Measurements from ENCODE around the gene GFY. TPM values are rescaled to one million over a fixed set of nuclear protein-coding genes. Genes with fewer than 3 reads are reported as not detected.

GFY gene
- total RNA-seq, 4 donors from 2014 or later = not detected

DNA sequence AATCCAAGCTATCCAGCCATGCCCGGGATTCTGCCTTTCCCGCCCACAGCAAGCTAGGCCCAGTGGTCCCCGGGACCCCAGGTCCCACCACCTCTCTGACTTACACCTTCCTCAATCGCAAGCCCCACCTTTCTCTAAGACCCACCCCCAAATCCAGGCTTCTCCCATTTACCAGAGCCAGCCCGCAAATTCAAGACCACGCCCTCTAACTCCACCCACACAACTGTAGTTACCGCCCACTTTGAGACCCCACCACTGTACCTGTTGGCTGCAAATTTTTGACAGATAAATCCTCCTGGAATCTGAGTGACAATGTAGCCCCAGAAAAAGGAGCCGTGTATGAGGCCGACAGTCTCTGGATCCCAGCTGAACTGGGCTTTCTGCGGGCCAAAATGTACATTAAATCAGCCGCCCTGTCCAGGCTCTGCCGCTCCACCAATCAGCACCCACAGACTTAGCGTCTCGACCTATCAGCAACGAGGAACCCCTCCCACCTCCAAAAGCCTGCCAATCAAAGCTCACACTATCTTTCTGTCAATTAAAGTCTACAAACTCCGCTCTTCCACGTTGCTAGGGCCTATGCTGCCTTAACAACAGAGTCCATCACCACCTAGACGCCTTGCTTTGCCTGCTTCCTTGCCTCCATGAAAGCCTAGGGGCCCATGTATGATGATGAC, 9.9 kb downstream of the GFY start:
- no peaks in the 10 kb centered on the region for H3K36me3 ChIP-seq
- peaks cover 10 to 35% of the 10 kb centered on the region in 2 donors for H3K27me3 ChIP-seq
- no peak overlapping the region for H3K4me3 ChIP-seq
- TF ChIP-seq, protein P1, sequence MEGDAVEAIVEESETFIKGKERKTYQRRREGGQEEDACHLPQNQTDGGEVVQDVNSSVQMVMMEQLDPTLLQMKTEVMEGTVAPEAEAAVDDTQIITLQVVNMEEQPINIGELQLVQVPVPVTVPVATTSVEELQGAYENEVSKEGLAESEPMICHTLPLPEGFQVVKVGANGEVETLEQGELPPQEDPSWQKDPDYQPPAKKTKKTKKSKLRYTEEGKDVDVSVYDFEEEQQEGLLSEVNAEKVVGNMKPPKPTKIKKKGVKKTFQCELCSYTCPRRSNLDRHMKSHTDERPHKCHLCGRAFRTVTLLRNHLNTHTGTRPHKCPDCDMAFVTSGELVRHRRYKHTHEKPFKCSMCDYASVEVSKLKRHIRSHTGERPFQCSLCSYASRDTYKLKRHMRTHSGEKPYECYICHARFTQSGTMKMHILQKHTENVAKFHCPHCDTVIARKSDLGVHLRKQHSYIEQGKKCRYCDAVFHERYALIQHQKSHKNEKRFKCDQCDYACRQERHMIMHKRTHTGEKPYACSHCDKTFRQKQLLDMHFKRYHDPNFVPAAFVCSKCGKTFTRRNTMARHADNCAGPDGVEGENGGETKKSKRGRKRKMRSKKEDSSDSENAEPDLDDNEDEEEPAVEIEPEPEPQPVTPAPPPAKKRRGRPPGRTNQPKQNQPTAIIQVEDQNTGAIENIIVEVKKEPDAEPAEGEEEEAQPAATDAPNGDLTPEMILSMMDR (IDR thresholded peaks at IDR 0.05) = no peak
- H3K4me1 ChIP-seq = no peaks in the 10 kb centered on the region
- no peak overlapping the region for H3K27ac ChIP-seq
- no peak for DNase-seq
- intact Hi-C loops (cut with DNase I; ENCODE audit: low total_unique reads) = loop anchor here (10.0 kb wide), 1 partner anchor 210 kb away; no protein-coding TSS in a partner anchor
- H3K9me3 ChIP-seq = no peaks in the 10 kb centered on the region

DNA sequence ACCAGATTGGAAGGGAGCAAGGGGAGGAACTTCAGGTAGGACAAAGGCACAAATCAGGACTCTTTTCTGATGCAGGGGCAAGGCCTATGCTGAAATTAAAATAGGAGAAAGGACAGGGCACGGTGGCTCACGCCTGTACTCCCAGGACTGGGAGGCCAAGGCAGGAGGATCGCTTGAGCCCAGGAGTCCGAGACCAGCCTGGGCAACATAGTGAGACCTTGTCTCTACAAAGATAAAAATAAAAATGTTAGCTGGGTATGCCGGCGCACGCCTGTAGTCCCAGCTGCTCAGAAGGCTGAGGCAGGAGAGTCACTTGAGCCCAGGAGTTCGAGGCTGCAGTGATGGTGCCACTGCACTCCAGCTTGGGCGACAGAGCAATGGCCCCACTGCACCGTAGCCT, 10.5 kb downstream of the GFY start:
- Histone ChIP-seq H3K4me1 (no peaks in the 10 kb centered on the region), H3K27ac (no peak overlapping the region), H3K27me3 (peaks cover 10 to 35% of the 10 kb centered on the region in 2 donors), H3K4me3 (no peak overlapping the region), H3K36me3 (no peaks in the 10 kb centered on the region), H3K9me3 (no peaks in the 10 kb centered on the region)
- no peak for TF ChIP-seq POLR2A (IDR thresholded peaks at IDR 0.05)
- TF ChIP-seq, protein P1 (IDR thresholded peaks at IDR 0.05) = no peak
- no peak for DNase-seq
- intact Hi-C loops (cut with DNase I; ENCODE audit: low total_unique reads) = loop anchor here (10.0 kb wide), 1 partner anchor 211 kb away; no protein-coding TSS in a partner anchor

DNA sequence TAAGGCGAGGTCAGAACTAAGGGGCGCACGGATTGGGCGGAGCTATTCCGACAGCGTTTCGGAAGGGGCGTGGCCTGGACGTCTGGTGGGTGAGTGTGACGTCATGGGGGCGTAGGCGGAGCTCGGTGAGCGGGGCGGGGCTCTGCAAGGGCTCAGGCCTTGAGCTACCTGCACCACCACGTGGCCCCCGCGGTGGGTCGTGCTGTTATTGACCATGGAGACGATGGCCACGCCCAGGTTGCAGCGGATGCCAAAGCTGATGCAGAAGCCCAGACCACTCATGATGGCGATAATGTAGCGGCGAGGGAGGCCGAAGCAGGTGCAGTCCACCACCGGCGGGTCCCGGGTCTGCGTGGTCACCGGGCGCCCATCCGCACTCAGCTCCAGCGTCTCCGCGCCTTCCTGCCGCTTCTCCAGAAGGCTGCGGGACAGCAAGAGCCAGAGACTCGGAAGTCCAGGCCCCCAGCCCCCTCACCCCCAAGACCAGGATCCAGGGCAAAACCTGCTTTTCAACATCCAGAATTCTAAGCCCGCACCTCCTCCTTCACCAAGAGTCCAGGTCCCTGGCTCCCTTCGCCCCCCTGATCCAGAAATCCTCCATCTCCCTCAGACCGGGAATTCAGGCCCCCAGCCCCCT, 11.3 kb downstream of the GFY start:
- H3K27me3 ChIP-seq = peaks cover 10 to 29% of the 10 kb centered on the region in 2 donors
- no peaks in the 10 kb centered on the region for H3K36me3 ChIP-seq
- H3K27ac ChIP-seq = no peak overlapping the region
- intact Hi-C loops (cut with DNase I; ENCODE audit: low total_unique reads) = loop anchor here (10.0 kb wide), 1 partner anchor 212 kb away; no protein-coding TSS in a partner anchor
- no peak for DNase-seq
- H3K4me3 ChIP-seq = no peak overlapping the region
- H3K9me3 ChIP-seq = no peaks in the 10 kb centered on the region
- H3K4me1 ChIP-seq = peaks cover 0 to 6% of the 10 kb centered on the region in 2 donors
- TF ChIP-seq, protein P1 (IDR thresholded peaks at IDR 0.05) = no peak
- TF ChIP-seq POLR2A (IDR thresholded peaks at IDR 0.05) = no peak

DNA sequence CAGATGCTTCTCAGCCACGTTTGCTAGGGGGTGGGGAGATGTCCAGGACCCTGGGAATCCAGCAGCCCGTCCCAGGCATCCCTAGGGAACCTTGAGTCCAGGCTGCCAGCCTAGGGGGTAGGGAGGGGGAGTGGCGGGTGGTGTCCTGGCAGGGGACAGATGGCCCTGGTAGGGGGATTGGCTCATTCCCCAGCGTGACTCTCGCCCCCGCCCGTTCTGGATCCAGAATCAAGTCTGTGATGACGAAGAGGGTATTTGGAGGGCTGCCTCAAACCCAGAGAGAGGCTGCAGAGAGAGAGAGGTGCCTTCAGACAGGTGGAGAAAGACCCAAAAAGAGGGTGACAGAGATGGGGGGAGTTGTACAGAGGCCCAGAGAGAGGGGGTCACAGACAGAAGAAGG, 12.0 kb downstream of the GFY start:
- Histone ChIP-seq H3K36me3 (no peaks in the 10 kb centered on the region), H3K27ac (no peak overlapping the region), H3K9me3 (no peaks in the 10 kb centered on the region), H3K27me3 (peaks cover 7 to 21% of the 10 kb centered on the region in 2 donors), H3K4me3 (no peak overlapping the region), H3K4me1 (peaks cover 0 to 6% of the 10 kb centered on the region in 2 donors)
- intact Hi-C loops (cut with DNase I; ENCODE audit: low total_unique reads) = loop anchor here (10.0 kb wide), 1 partner anchor 212 kb away; no protein-coding TSS in a partner anchor
- DNase-seq = no peak
- TF ChIP-seq, protein P1 (IDR thresholded peaks at IDR 0.05) = no peak
- no peak for TF ChIP-seq POLR2A (IDR thresholded peaks at IDR 0.05)

DNA sequence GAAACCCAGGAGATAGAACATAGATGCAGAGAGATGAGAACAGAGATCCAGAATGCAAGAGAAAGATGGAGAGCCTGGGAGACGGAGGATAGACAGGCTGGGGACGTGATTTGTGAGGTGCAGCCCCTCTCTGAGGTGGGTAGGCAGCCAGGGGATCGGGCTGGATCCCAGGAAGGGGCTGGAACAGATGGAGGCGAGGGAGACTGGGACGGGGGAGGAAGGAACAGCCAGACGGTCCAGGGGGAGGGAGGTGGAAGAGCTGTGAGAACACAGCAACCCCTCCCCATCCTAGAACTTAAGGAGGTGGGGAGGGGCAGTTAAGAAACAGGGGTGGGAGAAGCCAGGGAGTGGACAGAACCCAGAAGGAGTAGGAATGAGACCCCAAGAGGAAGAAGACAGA, 13.1 kb downstream of the GFY start:
- TF ChIP-seq POLR2A (IDR thresholded peaks at IDR 0.05) = no peak
- TF ChIP-seq, protein P1 (IDR thresholded peaks at IDR 0.05) = no peak
- Histone ChIP-seq H3K36me3 (no peaks in the 10 kb centered on the region), H3K27me3 (peaks cover 0 to 11% of the 10 kb centered on the region in 2 donors), H3K9me3 (no peaks in the 10 kb centered on the region), H3K4me1 (peaks cover 0 to 6% of the 10 kb centered on the region in 2 donors), H3K27ac (no peak overlapping the region), H3K4me3 (no peak overlapping the region)
- intact Hi-C loops (cut with DNase I; ENCODE audit: low total_unique reads) = loop anchor here (10.0 kb wide), 1 partner anchor 213 kb away; no protein-coding TSS in a partner anchor
- DNase-seq = no peak
